Activated CD4-positive, CD25-positive, alpha-beta regulatory T cell treated with anti-CD3 and anti-CD28 coated beads, Interleukin-2, amount 50 U/mL, for 16 hours (primary cell): ENCODE measurements around the gene RALGAPA2.

Experiments
- DNase-seq: peaks from one replicate; pipeline ENCODE4 v3.0.0-alpha.2; 2020; ENCODE audit warnings: low read depth, low spot score

The RALGAPA2 gene

DNA sequence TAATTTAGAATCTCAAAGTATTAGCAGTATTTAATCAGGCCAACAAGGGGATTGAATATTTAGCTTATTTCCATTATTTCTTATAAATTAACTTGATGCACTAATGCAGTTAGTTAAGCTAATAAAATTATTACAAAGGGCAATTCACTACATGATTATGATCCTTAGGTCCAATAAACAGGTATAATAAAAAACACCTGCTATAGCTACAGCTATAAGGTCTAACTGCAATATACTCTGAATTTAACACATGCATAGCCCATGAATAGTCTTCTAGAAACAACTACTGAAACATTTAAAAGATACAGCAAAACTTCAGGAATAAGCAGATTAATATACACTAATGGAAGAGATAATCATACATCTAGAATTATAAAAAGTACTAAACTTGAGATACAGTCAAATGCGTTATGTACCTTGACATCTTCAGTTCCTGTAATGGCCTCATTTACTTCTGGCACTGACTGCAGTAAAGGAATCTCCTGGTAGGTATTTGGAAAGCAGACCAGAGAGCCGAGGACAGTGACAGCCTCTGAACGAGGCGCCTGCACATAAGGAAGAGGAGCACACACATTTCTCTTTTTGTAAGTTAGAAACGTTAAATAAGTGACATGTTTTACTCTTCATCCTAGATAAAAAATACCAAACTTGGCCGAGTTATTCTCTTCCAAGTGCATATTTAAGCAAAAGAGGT lies 176.1 kb downstream of the RALGAPA2 start:
- no peak for DNase-seq

- no peak for DNase-seq
Measured at GRCh38 chr20:20535051-20535450, 177.4 kb downstream of the RALGAPA2 start.

DNA sequence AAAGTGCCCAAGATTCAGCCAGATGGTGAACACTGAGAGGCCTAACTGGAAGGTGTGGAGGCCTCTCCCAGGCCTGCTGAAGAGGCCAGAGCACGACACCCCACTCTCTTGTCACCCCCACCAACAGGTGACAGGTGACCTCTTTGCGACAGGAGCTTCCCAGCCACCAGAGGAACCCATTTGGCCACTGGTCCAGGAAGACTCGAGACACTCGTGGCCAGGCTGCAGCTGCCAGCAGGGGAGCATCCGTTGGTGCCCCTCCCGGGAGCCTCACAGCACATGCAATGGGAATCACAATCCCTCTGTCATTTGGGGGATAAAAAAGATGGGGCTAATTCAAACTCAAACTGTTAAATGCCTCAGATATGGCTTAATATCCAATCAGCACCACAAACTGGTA lies 181.2 kb downstream of the RALGAPA2 start:
- no peak for DNase-seq

GRCh38 chr20:20530428-20531151 lies 181.9 kb downstream of the RALGAPA2 start:
- no peak for DNase-seq

DNA sequence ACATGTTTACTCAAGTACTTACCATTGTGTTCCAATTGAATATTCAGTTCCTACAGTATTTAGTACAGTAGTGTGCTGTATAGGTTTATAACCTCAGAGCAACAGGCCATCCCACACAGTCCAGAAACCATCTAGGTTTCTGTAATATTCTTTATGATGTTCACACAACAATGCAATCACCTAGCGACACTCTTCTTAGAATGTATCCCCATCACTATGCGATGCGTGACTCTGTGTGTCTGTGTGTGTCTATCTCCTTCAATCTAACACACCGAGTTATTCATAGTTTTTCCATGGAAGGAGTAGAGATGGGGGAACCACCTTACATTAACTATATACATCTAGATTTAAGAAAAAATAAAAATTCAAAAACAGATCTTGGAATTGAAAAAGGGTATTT lies 182.8 kb downstream of the RALGAPA2 start:
- DNase-seq = no peak

- no peak for DNase-seq
Measured at GRCh38 chr20:20528861-20529260, 183.6 kb downstream of the RALGAPA2 start.

- no peak for DNase-seq
Measured at GRCh38 chr20:20527661-20528060, 184.8 kb downstream of the RALGAPA2 start.

DNA sequence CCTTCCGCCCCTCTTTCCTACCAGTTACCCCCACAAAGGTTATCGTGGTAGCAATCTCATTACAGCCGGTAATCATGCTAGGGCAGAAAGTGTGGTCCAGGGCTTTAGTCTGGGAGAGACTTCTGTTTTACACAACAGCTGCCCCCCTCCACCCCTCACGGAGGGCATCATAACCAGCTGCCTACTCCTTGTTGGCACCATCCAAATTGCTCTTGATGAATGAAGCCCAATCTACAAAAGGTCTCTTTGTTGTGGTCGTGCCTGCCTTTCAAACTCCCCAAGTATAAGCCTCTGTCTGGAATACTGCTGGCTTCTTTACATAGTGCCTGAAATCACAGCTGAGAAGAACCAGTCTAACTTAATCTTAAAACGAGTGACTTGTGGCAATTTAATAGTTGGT lies 186.7 kb downstream of the RALGAPA2 start:
- DNase-seq = no peak

DNA sequence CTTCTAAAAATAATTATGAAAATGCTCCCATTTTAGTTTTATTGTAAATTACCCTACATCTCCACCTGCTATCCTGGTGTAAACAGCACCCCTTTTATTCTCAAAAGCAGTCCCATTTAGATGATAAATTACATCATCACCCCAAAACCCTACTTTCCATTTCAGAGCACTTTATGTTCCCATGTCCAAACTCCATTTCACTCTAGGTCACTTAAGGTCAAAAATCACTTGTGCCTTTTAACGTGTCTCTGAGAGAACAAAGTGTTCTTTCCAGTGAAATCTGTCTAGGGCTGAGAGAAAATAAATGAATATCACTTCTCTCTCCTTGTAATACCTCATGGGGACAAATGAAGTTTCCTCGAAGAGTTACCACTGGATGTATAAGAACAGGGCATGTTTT lies 187.2 kb downstream of the RALGAPA2 start:
- DNase-seq = no peak

- DNase-seq = no peak
Measured at GRCh38 chr20:20524756-20525155, 187.7 kb downstream of the RALGAPA2 start.

GRCh38 chr20:20521736-20522135 lies 190.7 kb downstream of the RALGAPA2 start:
- DNase-seq = no peak

DNA sequence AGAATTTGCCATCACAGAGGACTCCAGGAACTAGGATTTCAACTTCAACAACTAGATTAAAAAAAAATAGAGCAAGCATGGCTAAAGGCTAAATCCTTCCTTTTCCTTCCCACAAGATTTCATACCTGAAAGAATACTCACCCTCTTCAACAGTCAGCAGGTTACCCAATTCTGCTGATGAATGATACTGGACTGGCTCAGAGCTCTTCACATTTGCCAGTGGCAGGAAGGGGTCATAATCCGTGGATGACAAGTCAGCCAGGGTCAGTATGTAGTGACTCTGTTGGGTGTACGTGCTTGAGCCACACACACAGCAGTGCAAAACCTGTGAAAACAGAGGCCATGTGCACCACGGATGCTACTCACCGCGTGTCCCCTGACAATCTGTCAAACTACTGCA lies 191.7 kb downstream of the RALGAPA2 start:
- DNase-seq = no peak

DNA sequence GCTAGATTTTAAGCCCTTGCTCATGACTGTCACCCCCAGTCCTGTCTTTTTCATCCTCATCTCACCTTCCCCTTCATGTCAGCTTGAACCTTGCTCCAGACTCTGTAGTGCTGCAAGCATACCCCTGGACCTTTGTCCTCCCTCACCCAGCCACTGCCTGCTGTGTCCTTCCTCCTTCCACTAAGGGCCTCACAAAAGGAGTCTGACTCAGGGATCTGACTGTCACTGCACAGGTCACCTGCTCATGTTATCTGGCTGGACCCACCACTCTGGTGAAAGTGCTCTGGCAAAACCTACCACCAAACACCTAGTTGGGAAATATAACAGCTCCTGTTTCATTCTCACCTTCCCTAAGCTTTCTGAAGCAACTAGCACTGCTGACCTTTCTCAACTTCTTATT lies 193.2 kb downstream of the RALGAPA2 start:
- DNase-seq = no peak

DNA sequence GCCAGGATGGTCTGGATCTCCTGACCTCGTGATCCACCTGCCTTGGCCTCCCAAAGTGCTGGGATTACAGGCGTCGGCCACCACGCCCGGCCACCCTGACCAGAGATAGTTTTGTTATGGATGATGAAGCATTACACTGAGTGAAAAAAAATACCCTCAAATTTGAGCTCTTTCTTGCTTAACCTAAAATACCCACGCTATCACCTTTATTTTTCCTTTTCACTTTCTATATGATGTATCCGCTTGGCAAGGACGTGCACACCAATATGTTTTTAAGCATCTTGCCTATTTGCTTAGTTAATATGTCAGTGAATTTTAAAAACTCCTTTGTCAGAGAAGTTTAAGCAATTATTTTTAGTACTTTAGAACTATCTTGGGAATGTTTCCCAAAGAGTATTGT lies 194.2 kb downstream of the RALGAPA2 start:
- no peak for DNase-seq

- DNase-seq = no peak
Measured at GRCh38 chr20:20517296-20517695, 195.1 kb downstream of the RALGAPA2 start.

DNA sequence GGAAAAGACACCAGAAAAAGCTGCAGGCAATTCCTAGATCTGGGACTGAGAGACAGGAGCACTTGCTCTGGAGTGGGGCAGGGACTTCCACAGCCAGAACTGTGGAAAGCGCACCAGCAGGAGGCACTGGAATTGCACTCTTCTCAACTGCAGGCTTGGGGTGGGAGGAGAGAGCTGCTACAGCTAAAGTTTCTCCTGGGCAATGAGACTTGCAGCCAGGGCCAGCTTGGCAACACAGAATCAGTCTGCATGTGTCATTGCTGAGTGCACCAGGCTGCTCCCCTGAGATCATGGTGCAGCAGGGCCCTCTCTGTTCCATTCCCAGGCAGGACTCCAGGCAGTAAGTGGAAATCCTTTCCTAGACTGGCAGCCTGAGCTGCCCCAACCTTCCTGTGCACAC lies 198.7 kb downstream of the RALGAPA2 start:
- DNase-seq = no peak

GRCh38 chr20:20505554-20505953 lies 206.9 kb downstream of the RALGAPA2 start:
- DNase-seq = no peak

DNA sequence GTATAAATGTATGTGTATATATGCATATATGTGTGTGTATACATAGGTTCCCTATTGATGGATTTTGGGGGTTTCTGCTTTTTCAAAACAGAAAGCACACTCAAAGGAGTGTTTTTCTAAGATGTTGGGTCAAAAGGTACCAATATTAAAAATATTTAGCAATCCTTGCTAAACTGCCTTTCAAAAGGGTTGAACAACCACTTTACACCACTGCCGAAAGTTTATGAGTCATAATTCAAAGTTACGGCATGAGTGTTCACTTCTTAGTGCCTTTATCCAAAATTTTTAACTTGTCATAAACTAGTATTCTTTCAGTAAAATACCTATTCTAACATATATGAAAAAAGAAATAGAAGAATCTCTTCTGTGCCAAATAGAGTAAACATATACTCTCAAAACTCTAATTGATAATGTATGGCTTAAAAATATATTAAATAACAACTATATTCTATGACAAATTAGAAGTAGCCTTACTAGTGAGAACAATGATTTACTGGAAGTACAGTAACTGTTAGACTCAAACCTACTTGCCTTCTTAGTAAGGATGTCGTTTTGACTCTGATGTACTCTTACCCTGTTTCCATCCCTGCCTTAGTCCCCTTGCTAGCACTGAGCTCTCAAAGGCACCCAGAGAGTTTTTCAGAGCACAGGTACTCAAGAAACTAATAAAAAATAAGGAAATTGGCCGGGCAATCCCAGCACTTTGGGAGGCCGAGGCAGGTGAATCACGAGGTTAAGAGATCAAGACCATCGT lies 208.5 kb downstream of the RALGAPA2 start:
- no peak for DNase-seq

- no peak for DNase-seq
Measured at GRCh38 chr20:20501128-20501527, 211.3 kb downstream of the RALGAPA2 start.

DNA sequence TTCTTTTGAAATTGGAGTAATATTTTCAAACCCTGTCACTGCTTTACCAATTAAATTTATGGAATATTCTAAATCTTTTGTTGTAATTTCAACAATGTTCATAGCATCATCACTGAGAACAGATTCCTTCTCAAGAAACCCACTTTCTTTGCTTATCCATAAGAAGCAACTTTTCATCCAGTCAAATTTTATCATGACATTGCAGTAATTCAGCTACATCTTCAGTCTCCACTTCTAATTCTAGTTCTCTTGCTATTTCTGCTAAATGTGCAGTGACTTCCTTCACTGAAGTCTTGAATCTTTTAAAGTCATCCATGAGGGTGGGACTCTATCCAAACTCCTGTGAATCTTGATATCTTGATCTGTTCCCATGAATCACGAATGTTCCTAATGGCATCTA lies 212.1 kb downstream of the RALGAPA2 start:
- DNase-seq = no peak

GRCh38 chr20:20499439-20499838 lies 213.0 kb downstream of the RALGAPA2 start:
- no peak for DNase-seq

GRCh38 chr20:20498076-20498861 lies 214.2 kb downstream of the RALGAPA2 start:
- no peak for DNase-seq
